HK-2 (cell line): ENCODE results near the gene EPG5.

Experiments
- DNase-seq: peaks from one replicate; pipeline ENCODE4 v3.0.0-alpha.2; 2018; ENCODE audit not compliant: unreplicated experiment

Gene EPG5

GRCh38 chr18:45926085-45926484 lies 41.0 kb downstream of the EPG5 start:
- DNase-seq: no peak

GRCh38 chr18:45923138-45923537 lies 44.0 kb downstream of the EPG5 start:
- no peak for DNase-seq

- peak; percentile 21 for DNase-seq
Measured at GRCh38 chr18:45920367-45920766, 46.8 kb downstream of the EPG5 start.

- no peak for DNase-seq
Measured at GRCh38 chr18:45916302-45916701, 50.8 kb downstream of the EPG5 start.

GRCh38 chr18:45913276-45913675 lies 53.9 kb downstream of the EPG5 start:
- DNase-seq: no peak

GRCh38 chr18:45910405-45911023 lies 56.6 kb downstream of the EPG5 start:
- DNase-seq: peak; percentile 22

- no peak for DNase-seq
Measured at GRCh38 chr18:45901654-45902210, 65.4 kb downstream of the EPG5 start.

- DNase-seq: no peak
Measured at GRCh38 chr18:45900623-45901022, 66.5 kb downstream of the EPG5 start.

- DNase-seq: no peak
Measured at GRCh38 chr18:45896991-45897390, 70.1 kb downstream of the EPG5 start.

GRCh38 chr18:45896452-45896851 lies 70.7 kb downstream of the EPG5 start:
- DNase-seq: no peak

- no peak for DNase-seq
Measured at GRCh38 chr18:45895339-45895738, 71.8 kb downstream of the EPG5 start.

- DNase-seq: no peak
Measured at GRCh38 chr18:45894818-45895217, 72.3 kb downstream of the EPG5 start.

GRCh38 chr18:45891806-45892205 lies 75.3 kb downstream of the EPG5 start:
- DNase-seq: no peak

- no peak for DNase-seq
Measured at GRCh38 chr18:45890606-45891005, 76.5 kb downstream of the EPG5 start.

- no peak for DNase-seq
Measured at GRCh38 chr18:45889419-45890064, 77.6 kb downstream of the EPG5 start.

GRCh38 chr18:45887585-45887984 lies 79.5 kb downstream of the EPG5 start:
- DNase-seq: no peak

GRCh38 chr18:45880876-45881558 lies 86.1 kb downstream of the EPG5 start:
- no peak for DNase-seq

- DNase-seq: peak; percentile 31
Measured at GRCh38 chr18:45879681-45880655, 87.2 kb downstream of the EPG5 start.

GRCh38 chr18:45877403-45877802 lies 89.7 kb downstream of the EPG5 start:
- no peak for DNase-seq

- DNase-seq: no peak
Measured at GRCh38 chr18:45876161-45876560, 91.0 kb downstream of the EPG5 start.

GRCh38 chr18:45874491-45875184 lies 92.5 kb downstream of the EPG5 start:
- DNase-seq: no peak
